ENCODE data around the gene ASTE1.

DNA sequence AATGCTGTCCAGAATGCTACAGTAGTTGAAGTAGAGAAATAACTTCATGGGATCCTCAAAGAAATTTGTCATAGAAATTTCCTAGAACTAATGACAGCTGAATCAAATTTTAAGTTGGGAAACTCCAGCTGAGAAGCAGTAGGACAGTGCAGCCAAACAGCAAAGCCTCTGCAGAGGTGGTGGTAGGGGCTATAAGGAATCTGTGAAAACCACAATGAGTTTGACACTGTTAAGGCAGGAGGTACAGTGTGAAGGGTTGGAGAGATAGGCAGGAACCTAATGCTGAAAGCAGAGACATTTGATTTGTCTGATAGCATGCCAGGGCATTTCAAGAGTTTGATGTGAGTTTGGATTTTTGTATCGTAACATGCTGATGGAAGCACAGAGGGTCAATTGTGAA, 22.0 kb downstream of the ASTE1 start:
- TF ChIP-seq, protein P1, sequence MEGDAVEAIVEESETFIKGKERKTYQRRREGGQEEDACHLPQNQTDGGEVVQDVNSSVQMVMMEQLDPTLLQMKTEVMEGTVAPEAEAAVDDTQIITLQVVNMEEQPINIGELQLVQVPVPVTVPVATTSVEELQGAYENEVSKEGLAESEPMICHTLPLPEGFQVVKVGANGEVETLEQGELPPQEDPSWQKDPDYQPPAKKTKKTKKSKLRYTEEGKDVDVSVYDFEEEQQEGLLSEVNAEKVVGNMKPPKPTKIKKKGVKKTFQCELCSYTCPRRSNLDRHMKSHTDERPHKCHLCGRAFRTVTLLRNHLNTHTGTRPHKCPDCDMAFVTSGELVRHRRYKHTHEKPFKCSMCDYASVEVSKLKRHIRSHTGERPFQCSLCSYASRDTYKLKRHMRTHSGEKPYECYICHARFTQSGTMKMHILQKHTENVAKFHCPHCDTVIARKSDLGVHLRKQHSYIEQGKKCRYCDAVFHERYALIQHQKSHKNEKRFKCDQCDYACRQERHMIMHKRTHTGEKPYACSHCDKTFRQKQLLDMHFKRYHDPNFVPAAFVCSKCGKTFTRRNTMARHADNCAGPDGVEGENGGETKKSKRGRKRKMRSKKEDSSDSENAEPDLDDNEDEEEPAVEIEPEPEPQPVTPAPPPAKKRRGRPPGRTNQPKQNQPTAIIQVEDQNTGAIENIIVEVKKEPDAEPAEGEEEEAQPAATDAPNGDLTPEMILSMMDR (IDR thresholded peaks at IDR 0.05 in 4 of 5, conservative IDR thresholded peaks at IDR 0.05 in 1 of 5): no peak
- TF ChIP-seq POLR2A (IDR thresholded peaks at IDR 0.05): no peak
